ENCODE results near the gene NDUFAF8. TPM values are rescaled to one million over a fixed set of nuclear protein-coding genes. Genes with fewer than 3 reads are reported as not detected.

NDUFAF8 gene
- total and polyA plus RNA-seq, 7 donors = 8.6 to 52.4 (median 30.0) TPM

GRCh38 chr17:81209141-81209540 is 30.0 kb upstream of the NDUFAF8 start:
- 97 to 98% methylated on average over 16 of the region's 16 CpGs for WGBS, 2 donors
- Histone ChIP-seq H3K36me3 (peaks cover 0 to 5% (median 0%) of the 10 kb centered on the region in 4 donors), H3K27me3 (no peaks in the 10 kb centered on the region), H3K27ac (no peak overlapping the region), H3K4me1 (no peaks in the 10 kb centered on the region), H3K4me3 (no peak overlapping the region), H3K9me3 (no peaks in the 10 kb centered on the region)
- no peak for DNase-seq
- no peak for TF ChIP-seq POLR2A (IDR thresholded peaks at IDR 0.05)
- TF ChIP-seq EP300 (IDR thresholded peaks at IDR 0.05) = no peak
- TF ChIP-seq CTCF (IDR thresholded peaks at IDR 0.05) = no peak
- no peak for TF ChIP-seq POLR2AphosphoS5 (IDR thresholded peaks at IDR 0.05)
- intact Hi-C loops (cut with DNase I) = no loop called here

GRCh38 chr17:81210466-81210865 is 28.7 kb upstream of the NDUFAF8 start:
- DNase-seq = no peak
- peaks cover 0 to 5% (median 0%) of the 10 kb centered on the region in 4 donors for H3K36me3 ChIP-seq
- 84 to 90% methylated on average over 10 of the region's 10 CpGs for WGBS, 2 donors
- no peak overlapping the region for H3K27ac ChIP-seq
- no peaks in the 10 kb centered on the region for H3K9me3 ChIP-seq
- TF ChIP-seq CTCF (IDR thresholded peaks at IDR 0.05) = no peak
- TF ChIP-seq POLR2AphosphoS5 (IDR thresholded peaks at IDR 0.05) = no peak
- TF ChIP-seq POLR2A (IDR thresholded peaks at IDR 0.05) = no peak
- TF ChIP-seq EP300 (IDR thresholded peaks at IDR 0.05) = no peak
- no peaks in the 10 kb centered on the region for H3K27me3 ChIP-seq
- no peaks in the 10 kb centered on the region for H3K4me1 ChIP-seq
- no peak overlapping the region for H3K4me3 ChIP-seq
- intact Hi-C loops (cut with DNase I) = no loop called here

- no peak for DNase-seq
- TF ChIP-seq POLR2AphosphoS5 (IDR thresholded peaks at IDR 0.05) (no peak), CTCF (IDR thresholded peaks at IDR 0.05) (no peak), EP300 (IDR thresholded peaks at IDR 0.05) (no peak), POLR2A (IDR thresholded peaks at IDR 0.05) (no peak)
- H3K36me3 ChIP-seq = peaks cover 0 to 5% (median 0%) of the 10 kb centered on the region in 4 donors
- H3K4me1 ChIP-seq = no peaks in the 10 kb centered on the region
- H3K4me3 ChIP-seq = no peak overlapping the region
- no peaks in the 10 kb centered on the region for H3K27me3 ChIP-seq
- intact Hi-C loops (cut with DNase I) = no loop called here
- no peaks in the 10 kb centered on the region for H3K9me3 ChIP-seq
- H3K27ac ChIP-seq = no peak overlapping the region
- 71 to 82% methylated on average over 14 of the region's 14 CpGs for WGBS, 2 donors
Measured at GRCh38 chr17:81210868-81211267, 28.2 kb upstream of the NDUFAF8 start.

- TF ChIP-seq CTCF (IDR thresholded peaks at IDR 0.05) = no peak
- WGBS, 2 donors = 88 to 96% methylated on average over 9 of the region's 9 CpGs
- Histone ChIP-seq H3K27ac (no peak overlapping the region), H3K4me1 (no peaks in the 10 kb centered on the region), H3K4me3 (no peak overlapping the region), H3K9me3 (no peaks in the 10 kb centered on the region), H3K36me3 (peaks cover 0 to 5% (median 0%) of the 10 kb centered on the region in 4 donors), H3K27me3 (no peaks in the 10 kb centered on the region)
- no peak for DNase-seq
- intact Hi-C loops (cut with DNase I) = no loop called here
Measured at GRCh38 chr17:81212365-81212764, 26.8 kb upstream of the NDUFAF8 start.

DNA sequence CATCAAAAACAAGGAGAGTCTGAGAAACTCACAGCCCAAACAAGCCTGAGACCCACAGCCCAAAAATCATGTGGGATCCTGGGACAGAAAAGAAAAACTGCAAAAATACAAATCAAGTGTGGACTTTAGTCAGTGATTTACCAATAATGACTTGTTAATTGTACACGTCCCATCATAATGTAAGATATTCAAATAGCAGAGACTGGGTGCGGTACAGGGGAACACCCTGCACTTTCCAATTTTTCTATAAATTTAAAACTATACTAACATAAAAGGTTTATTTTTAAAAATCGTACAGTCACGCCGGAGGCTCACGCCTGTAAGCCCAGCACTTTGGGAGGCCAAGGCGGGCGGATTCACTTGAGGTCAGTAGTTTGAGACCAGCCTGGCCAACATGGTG is 25.1 kb upstream of the NDUFAF8 start:
- intact Hi-C loops (cut with DNase I) = no loop called here
- DNase-seq = no peak
- no peaks in the 10 kb centered on the region for H3K27me3 ChIP-seq
- 90 to 94% methylated on average over 8 of the region's 8 CpGs for WGBS, 2 donors
- H3K36me3 ChIP-seq = no peaks in the 10 kb centered on the region
- H3K9me3 ChIP-seq = no peaks in the 10 kb centered on the region
- TF ChIP-seq CTCF (IDR thresholded peaks at IDR 0.05) = no peak
- TF ChIP-seq POLR2A (IDR thresholded peaks at IDR 0.05) = no peak
- no peak for TF ChIP-seq EP300 (IDR thresholded peaks at IDR 0.05)
- TF ChIP-seq POLR2AphosphoS5 (IDR thresholded peaks at IDR 0.05) = no peak
- H3K27ac ChIP-seq = no peak overlapping the region
- H3K4me3 ChIP-seq = no peak overlapping the region
- H3K4me1 ChIP-seq = no peaks in the 10 kb centered on the region
